Adrenal gland (tissue), 12 donors: ENCODE measurements around the gene ZBTB40. TPM values are rescaled to one million over a fixed set of nuclear protein-coding genes. Genes with fewer than 3 reads are reported as not detected.

Experiments used
- DNase-seq, 7 donors: peaks; one replicate each; pipeline ENCODE4 v3.0.0-alpha.2; 2019 to 2020
- H3K27ac ChIP-seq, 5 donors: fragments of 200-600 bp; sonication (generic) in 4 of 5; 1 replicate in 3 of 5; 2 replicates in 2 of 5; pipeline versions ENCODE4 v1.5.1 to v1.8.0; 2016 to 2020; ENCODE audit warnings: mild to moderate bottlenecking in 1 of 5
- H3K27me3 ChIP-seq: fragments of 200-600 bp; 2 replicates; pipeline ENCODE4 v1.8.0; 2021
- H3K36me3 ChIP-seq, 2 donors: fragments of 200-600 bp; replicated peaks in 1 of 2; 1 replicate in 1 of 2; 2 replicates in 1 of 2; pipeline versions ENCODE4 v1.5.1 to v1.8.0; 2018 to 2022
- H3K4me1 ChIP-seq, 2 donors: fragments of 200-600 bp; replicated peaks in 1 of 2; 1 replicate in 1 of 2; 2 replicates in 1 of 2; pipeline versions ENCODE4 v1.5.1 to v1.8.0; 2018 to 2021
- H3K4me3 ChIP-seq, 4 donors: fragments of 200-600 bp; sonication (generic) in 3 of 4; one replicate each; pipeline ENCODE4 v1.5.1; 2016 to 2018
- H3K9me3 ChIP-seq, 3 donors: fragments of 200-600 bp; sonication (generic) in 1 of 3; replicated peaks in 1 of 3; 1 replicate in 2 of 3; 2 replicates in 1 of 3; pipeline versions ENCODE4 v1.5.1 to v1.8.0; 2016 to 2021
- CTCF ChIP-seq, 6 experiments: fragments of 450-650 bp in 4 of 6; fragments of 200-600 bp in 2 of 6; sonication (generic) in 1 of 6; IDR thresholded peaks; 1 replicate in 5 of 6; 2 replicates in 1 of 6; pipeline versions ENCODE4 v1.5.1 to v1.8.0; 2016 to 2021; ENCODE audit warnings: antibody characterized with exemption in 6 of 6, mild to moderate bottlenecking in 2 of 6, moderate library complexity in 1 of 6
- POLR2A ChIP-seq, 2 donors: fragments of 450-650 bp; IDR thresholded peaks; one replicate each; pipeline ENCODE4 v1.6.1; 2017; ENCODE audit warnings: antibody characterized with exemption in 2 of 2, mild to moderate bottlenecking in 2 of 2, moderate library complexity in 1 of 2
- WGBS, 4 donors: extraction: QIAGEN DNeasy Blood & Tissue Kit in 2 of 4; methylation state at CpG; one replicate each; pipeline versions ENCODE4 v1.1.5 to v1.1.7; 2013 to 2017; 5-methylcytosine and 5-hydroxymethylcytosine counted together
- intact Hi-C, 2 donors: fragments of 100-400 bp; cut with DNase I; formaldehyde crosslinking; loops; one replicate each; pipeline versions ENCODE4 v1.14.1 to v1.15.0; 2022 to 2023
- polyA plus RNA-seq, 3 donors: library from polyadenylated mRNA; stranded (reverse); fragments of 200-250 nt in 2 of 3; fragments of 350-450 nt in 1 of 3; fragmentation: Illumina TruSeq in 1 of 3; extraction: RNeasy Lipid Tissue Mini Kit (QIAGEN cat#74804) in 1 of 3; gene quantifications; one replicate each; pipeline ENCODE4 v1.2.3, GENCODE V29; 2013 to 2014
- total RNA-seq, 9 donors: library from RNA; depleted of rRNA in 4 of 9; stranded (reverse); fragments of >200 nt in 4 of 9; fragments of 120-200 nt in 1 of 9; fragmentation: NEBNext Ultra II Directional in 1 of 9; extraction: Animal tissue kit (Norgen Biotek cat#: 25700) in 1 of 9; gene quantifications; one replicate each; pipeline versions ENCODE4 v1.1.0 to v1.2.4, GENCODE V29; 2013 to 2023
- donor health status: healthy with polysubstance abuse.
- donor health status: Bipolar disorder and iron deficiency.
- donor health status: DM: yes; HTN: yes; CAD: no.
- donor health status: DM: no; HTN: no; CAD: no.
- donor health status: DM: no; HTN: no; CAD: no.
- donor health status: DM: yes; HTN: yes; CAD: no.

Gene ZBTB40
- total and polyA plus RNA-seq, 12 donors: 17.1 to 45.7 (median 27.7) TPM

- WGBS, 4 donors: 8 to 22% (median 16%) methylated on average over 20 to 57 of the region's 57 CpGs
- TF ChIP-seq POLR2A (IDR thresholded peaks at IDR 0.05): no peak
- TF ChIP-seq CTCF (IDR thresholded peaks at IDR 0.05): no peak
- H3K27me3 ChIP-seq: peaks cover 13% of the 10 kb centered on the region
- intact Hi-C loops: no loop called here
- DNase-seq: no peak
- no peak overlapping the region for H3K27ac ChIP-seq
- no peaks in the 10 kb centered on the region for H3K36me3 ChIP-seq
- H3K4me3 ChIP-seq: no peak overlapping the region
- H3K9me3 ChIP-seq: no peaks in the 10 kb centered on the region
- no peaks in the 10 kb centered on the region for H3K4me1 ChIP-seq
These were observed 112.3 kb downstream of the ZBTB40 start for GRCh38 chr1:22563671-22564602.

DNA sequence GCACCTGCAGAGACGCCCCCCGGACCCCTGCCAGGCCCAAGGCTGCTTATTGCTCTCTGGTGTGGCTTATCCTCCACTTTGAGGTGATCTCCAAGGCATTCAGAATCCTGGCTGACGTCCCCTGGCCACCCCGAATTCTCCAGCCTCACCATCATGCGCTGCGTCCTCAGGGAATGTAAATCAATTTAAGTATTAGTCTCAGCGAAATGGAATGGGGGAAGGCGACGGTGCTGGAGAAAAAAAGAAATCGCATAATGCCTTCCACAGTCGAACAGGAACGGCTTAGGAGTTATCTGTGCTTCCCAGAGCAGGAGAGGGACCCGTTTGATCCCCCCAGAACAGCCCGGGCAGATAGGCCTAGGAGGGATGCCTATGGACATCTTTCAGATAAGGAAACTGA, 114.5 kb downstream of the ZBTB40 start:
- Histone ChIP-seq H3K4me3 (no peak overlapping the region), H3K27me3 (peaks cover 13% of the 10 kb centered on the region), H3K4me1 (no peaks in the 10 kb centered on the region), H3K27ac (no peak overlapping the region), H3K9me3 (no peaks in the 10 kb centered on the region), H3K36me3 (no peaks in the 10 kb centered on the region)
- intact Hi-C loops: no loop called here
- 78 to 92% (median 85%) methylated on average over 14 of the region's 14 CpGs for WGBS, 4 donors
- no peak for DNase-seq
- no peak for TF ChIP-seq CTCF (IDR thresholded peaks at IDR 0.05)
- TF ChIP-seq POLR2A (IDR thresholded peaks at IDR 0.05): no peak

DNA sequence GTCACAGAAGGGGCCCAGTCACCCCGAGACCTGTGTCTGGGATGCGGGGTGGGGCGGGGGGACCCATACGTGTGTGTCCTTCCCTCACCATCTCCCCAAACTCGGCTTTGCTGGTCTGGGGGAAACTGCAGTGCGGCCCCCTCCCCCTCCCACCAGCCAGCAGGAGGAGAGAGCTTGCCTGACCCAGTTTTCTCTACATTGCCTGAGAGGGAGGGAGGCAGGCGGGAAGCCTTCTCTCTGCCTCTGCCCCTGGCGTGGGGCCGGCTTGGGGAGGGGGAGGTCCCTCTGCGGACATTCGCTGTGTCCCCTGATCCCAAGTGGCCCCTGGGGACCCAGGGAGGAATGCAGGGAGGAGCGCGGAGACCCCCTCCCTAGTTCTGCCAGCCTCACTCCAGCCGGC, 115.5 kb downstream of the ZBTB40 start:
- no peaks in the 10 kb centered on the region for H3K36me3 ChIP-seq
- 29 to 51% (median 38%) methylated on average over 3 to 14 of the region's 14 CpGs for WGBS, 4 donors
- peaks cover 9% of the 10 kb centered on the region for H3K27me3 ChIP-seq
- no peak overlapping the region for H3K27ac ChIP-seq
- no peak for TF ChIP-seq POLR2A (IDR thresholded peaks at IDR 0.05)
- TF ChIP-seq CTCF (IDR thresholded peaks at IDR 0.05): no peak
- H3K4me1 ChIP-seq: no peaks in the 10 kb centered on the region
- no peaks in the 10 kb centered on the region for H3K9me3 ChIP-seq
- DNase-seq: no peak
- H3K4me3 ChIP-seq: no peak overlapping the region
- intact Hi-C loops: no loop called here

DNA sequence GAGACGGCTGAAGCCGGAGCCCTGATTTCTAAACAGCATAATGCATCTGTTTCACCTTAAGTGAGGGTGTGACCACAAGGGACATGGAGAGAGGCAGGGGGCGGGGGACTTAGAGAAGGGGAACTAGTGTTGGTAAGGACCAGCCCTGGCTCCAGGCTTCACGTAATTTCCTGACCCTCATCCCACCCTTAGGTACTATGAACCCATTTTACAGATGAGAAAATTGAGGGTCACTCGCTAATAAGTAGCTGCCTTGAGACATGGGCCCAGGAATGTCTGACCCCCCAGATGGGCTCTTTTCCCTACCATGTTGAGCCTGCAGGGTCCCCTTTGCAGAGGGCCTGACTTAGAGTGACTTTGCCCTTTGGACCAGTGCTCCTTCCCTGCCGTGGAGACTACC, 116.3 kb downstream of the ZBTB40 start:
- TF ChIP-seq CTCF (IDR thresholded peaks at IDR 0.05): no peak
- no peak for TF ChIP-seq POLR2A (IDR thresholded peaks at IDR 0.05)
- no peaks in the 10 kb centered on the region for H3K36me3 ChIP-seq
- peaks cover 1% of the 10 kb centered on the region for H3K27me3 ChIP-seq
- no peak overlapping the region for H3K27ac ChIP-seq
- no peaks in the 10 kb centered on the region for H3K4me1 ChIP-seq
- intact Hi-C loops: no loop called here
- DNase-seq: no peak
- no peaks in the 10 kb centered on the region for H3K9me3 ChIP-seq
- H3K4me3 ChIP-seq: no peak overlapping the region
- 63 to 71% (median 69%) methylated on average over 6 of the region's 6 CpGs for WGBS, 4 donors
